Breast epithelium (tissue), 3 donors: Measurements from ENCODE around the gene ELOVL6.

Experiments used
- POLR2A ChIP-seq: fragments of 450-650 bp; IDR thresholded peaks from one replicate; pipeline ENCODE4 v1.6.1; 2016; ENCODE audit warnings: antibody characterized with exemption, mild to moderate bottlenecking, moderate library complexity
- TF ChIP-seq, protein P1 (sequence below), 3 donors: fragments of 450-650 bp; IDR thresholded peaks; one replicate each; pipeline ENCODE4 v1.5.1; 2016 to 2017; ENCODE audit warnings: antibody characterized with exemption in 3 of 3, mild to moderate bottlenecking in 3 of 3, moderate library complexity in 3 of 3

DNA sequence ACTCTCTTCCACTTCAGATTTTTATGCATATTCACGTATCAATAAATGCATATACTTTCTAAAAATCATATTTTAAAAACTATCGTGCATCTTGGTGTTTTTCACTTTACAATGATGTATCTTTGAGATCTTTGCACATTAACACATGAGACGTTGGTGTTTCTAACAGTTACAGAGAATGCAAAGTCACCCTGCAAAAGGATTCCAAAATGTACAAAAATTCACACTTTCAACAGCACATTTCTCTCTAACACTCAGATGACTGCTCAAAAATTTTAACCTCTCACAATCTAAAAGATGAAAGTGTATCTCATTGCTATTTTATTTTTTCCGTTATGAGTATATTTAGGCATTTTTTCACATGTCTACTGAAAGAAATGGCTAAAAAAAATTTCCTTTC, 38.9 kb downstream of the ELOVL6 start:
- TF ChIP-seq POLR2A = no peak
- TF ChIP-seq, protein P1, sequence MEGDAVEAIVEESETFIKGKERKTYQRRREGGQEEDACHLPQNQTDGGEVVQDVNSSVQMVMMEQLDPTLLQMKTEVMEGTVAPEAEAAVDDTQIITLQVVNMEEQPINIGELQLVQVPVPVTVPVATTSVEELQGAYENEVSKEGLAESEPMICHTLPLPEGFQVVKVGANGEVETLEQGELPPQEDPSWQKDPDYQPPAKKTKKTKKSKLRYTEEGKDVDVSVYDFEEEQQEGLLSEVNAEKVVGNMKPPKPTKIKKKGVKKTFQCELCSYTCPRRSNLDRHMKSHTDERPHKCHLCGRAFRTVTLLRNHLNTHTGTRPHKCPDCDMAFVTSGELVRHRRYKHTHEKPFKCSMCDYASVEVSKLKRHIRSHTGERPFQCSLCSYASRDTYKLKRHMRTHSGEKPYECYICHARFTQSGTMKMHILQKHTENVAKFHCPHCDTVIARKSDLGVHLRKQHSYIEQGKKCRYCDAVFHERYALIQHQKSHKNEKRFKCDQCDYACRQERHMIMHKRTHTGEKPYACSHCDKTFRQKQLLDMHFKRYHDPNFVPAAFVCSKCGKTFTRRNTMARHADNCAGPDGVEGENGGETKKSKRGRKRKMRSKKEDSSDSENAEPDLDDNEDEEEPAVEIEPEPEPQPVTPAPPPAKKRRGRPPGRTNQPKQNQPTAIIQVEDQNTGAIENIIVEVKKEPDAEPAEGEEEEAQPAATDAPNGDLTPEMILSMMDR (IDR thresholded peaks at IDR 0.05) = no peak
